ENCODE results near the gene HIPK3. TPM values are rescaled to one million over a fixed set of nuclear protein-coding genes. Genes with fewer than 3 reads are reported as not detected.
"Not testable (repeated sequence)": the region's sequence is repeated elsewhere in the genome, so short reads cannot be mapped to it uniquely, and the experiment has no call there.

The HIPK3 gene
- total and polyA plus RNA-seq, 7 donors, result 10.6 to 417 (median 277) TPM

GRCh38 chr11:33257897-33258630 lies 883 bp downstream of the HIPK3 start:
- 0% methylated on average over 83 of the region's 83 CpGs for WGBS, 2 donors
- H3K27me3 ChIP-seq, result no peaks in the 10 kb centered on the region
- peak; percentile 96 for DNase-seq
- H3K4me1 ChIP-seq, result peaks cover 0 to 42% (median 38%) of the 10 kb centered on the region in 4 donors
- H3K27ac ChIP-seq, result peak overlapping the region; percentile 99 to 100 (median 100)
- TF ChIP-seq POLR2AphosphoS5 (IDR thresholded peaks at IDR 0.05) (peak; percentile 74 to 92 (median 85)), EP300 (IDR thresholded peaks at IDR 0.05) (peak in 1 of 4 donors; percentile 56), POLR2A (IDR thresholded peaks at IDR 0.05) (peak; percentile 31 to 58), CTCF (IDR thresholded peaks at IDR 0.05) (peak; percentile 28 to 57 (median 44))
- no peaks in the 10 kb centered on the region for H3K9me3 ChIP-seq
- intact Hi-C loops (cut with DNase I), result loop anchor here (1.0 to 10.0 kb wide), 7 partner anchors 33 to 793 kb away; partner anchors contain the start of genes CAPRIN1, CD59, CSTF3 and QSER1
- H3K36me3 ChIP-seq, result no peaks in the 10 kb centered on the region
- peak overlapping the region; percentile 66 to 97 (median 85) for H3K4me3 ChIP-seq

GRCh38 chr11:33258631-33259205 lies 1.5 kb downstream of the HIPK3 start:
- TF ChIP-seq POLR2AphosphoS5 (IDR thresholded peaks at IDR 0.05) (peak in 1 of 4 donors; percentile 7), POLR2A (IDR thresholded peaks at IDR 0.05) (no peak)
- H3K27ac ChIP-seq, result peak overlapping the region; percentile 99 to 100 (median 100)
- no peaks in the 10 kb centered on the region for H3K27me3 ChIP-seq
- peaks cover 0 to 48% (median 44%) of the 10 kb centered on the region in 4 donors for H3K4me1 ChIP-seq
- peak; percentile 80 for DNase-seq
- no peaks in the 10 kb centered on the region for H3K9me3 ChIP-seq
- no peaks in the 10 kb centered on the region for H3K36me3 ChIP-seq
- peak overlapping the region; percentile 66 to 97 (median 85) for H3K4me3 ChIP-seq
- intact Hi-C loops (cut with DNase I), result loop anchor here (2.0 to 10.0 kb wide), 4 partner anchors 224 to 792 kb away; partner anchors contain the start of genes CAPRIN1, CD59, QSER1 and TCP11L1
- 1% methylated on average over 14 of the region's 14 CpGs for WGBS, 2 donors

- H3K27ac ChIP-seq, result peak overlapping the region; percentile 99 to 100 (median 100)
- peak overlapping the region; percentile 66 to 97 (median 85) for H3K4me3 ChIP-seq
- WGBS, 2 donors, result 11 to 54% methylated on average over 2 of the region's 2 CpGs
- no peak for DNase-seq
- intact Hi-C loops (cut with DNase I), result loop anchor here (1.0 to 10.0 kb wide), 5 partner anchors 69 to 791 kb away; partner anchors contain the start of genes CAPRIN1, CD59, QSER1 and TCP11L1
- no peaks in the 10 kb centered on the region for H3K9me3 ChIP-seq
- TF ChIP-seq POLR2AphosphoS5 (IDR thresholded peaks at IDR 0.05), result peak; percentile 4 to 46 (median 23)
- no peak for TF ChIP-seq EP300 (IDR thresholded peaks at IDR 0.05)
- H3K27me3 ChIP-seq, result no peaks in the 10 kb centered on the region
- H3K4me1 ChIP-seq, result peaks cover 0 to 60% (median 53%) of the 10 kb centered on the region in 4 donors
- no peaks in the 10 kb centered on the region for H3K36me3 ChIP-seq
Measured at GRCh38 chr11:33259869-33260268, 2.7 kb downstream of the HIPK3 start.

GRCh38 chr11:33261350-33261749 lies 4.2 kb downstream of the HIPK3 start:
- Histone ChIP-seq H3K4me1 (peaks cover 0 to 67% (median 52%) of the 10 kb centered on the region in 4 donors), H3K27ac (peak overlapping the region; percentile 42 to 100 (median 58))
- intact Hi-C loops (cut with DNase I); H3K9me3 ChIP-seq; H3K36me3 ChIP-seq; H3K27me3 ChIP-seq; H3K4me3 ChIP-seq; DNase-seq: not testable (repeated sequence)
- WGBS, 2 donors, result 93 to 94% methylated on average over 1 of the region's 1 CpG

- H3K27me3 ChIP-seq, result no peaks in the 10 kb centered on the region
- no peaks in the 10 kb centered on the region for H3K36me3 ChIP-seq
- peak overlapping the region; percentile 42 to 100 (median 58) for H3K27ac ChIP-seq
- no peak overlapping the region for H3K4me3 ChIP-seq
- TF ChIP-seq CTCF (IDR thresholded peaks at IDR 0.05), result no peak
- TF ChIP-seq EP300 (IDR thresholded peaks at IDR 0.05), result no peak
- DNase-seq, result no peak
- H3K9me3 ChIP-seq, result no peaks in the 10 kb centered on the region
- intact Hi-C loops (cut with DNase I), result no loop called here
- peaks cover 0 to 71% (median 59%) of the 10 kb centered on the region in 4 donors for H3K4me1 ChIP-seq
Measured at GRCh38 chr11:33262011-33262645, 4.9 kb downstream of the HIPK3 start.

DNA sequence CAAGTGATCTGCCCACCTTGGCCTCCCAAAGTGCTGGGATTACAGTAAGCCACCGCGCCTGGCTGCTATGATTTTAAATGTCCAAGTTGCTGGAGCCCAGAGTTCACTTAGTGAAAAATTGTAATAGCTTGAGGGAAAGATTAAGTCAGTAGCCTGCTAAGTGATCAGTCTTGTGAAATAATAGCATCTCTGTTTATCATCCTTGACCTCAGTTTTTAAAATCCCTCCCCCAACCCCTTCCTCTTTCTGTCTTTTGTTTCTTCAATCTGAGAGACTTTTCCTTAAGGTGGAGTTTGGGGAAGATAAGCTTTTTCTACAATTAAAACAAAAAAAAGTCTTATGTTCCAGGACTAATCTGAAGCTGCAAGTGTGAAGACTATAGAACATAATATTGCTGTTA lies 6.4 kb downstream of the HIPK3 start:
- DNase-seq, result no peak
- H3K4me1 ChIP-seq, result peaks cover 0 to 84% (median 69%) of the 10 kb centered on the region in 4 donors
- WGBS, 2 donors, result 85 to 87% methylated on average over 2 of the region's 2 CpGs
- H3K4me3 ChIP-seq, result no peak overlapping the region
- no peaks in the 10 kb centered on the region for H3K9me3 ChIP-seq
- no peaks in the 10 kb centered on the region for H3K36me3 ChIP-seq
- intact Hi-C loops (cut with DNase I), result no loop called here
- no peak for TF ChIP-seq CTCF (IDR thresholded peaks at IDR 0.05)
- TF ChIP-seq POLR2A (IDR thresholded peaks at IDR 0.05), result no peak
- peak overlapping the region; percentile 38 to 100 (median 58) for H3K27ac ChIP-seq
- no peaks in the 10 kb centered on the region for H3K27me3 ChIP-seq

All from sigmoid colon (tissue), 7 donors.